Measurements from ENCODE around the gene ZC3H12D. TPM values are rescaled to one million over a fixed set of nuclear protein-coding genes. Genes with fewer than 3 reads are reported as not detected.

Gene ZC3H12D
- total and polyA plus RNA-seq, 2 of the 8 experiments (the other 6 are each of a cell fraction or from before 2014, with no cell fraction given): 0.05 to 0.07 TPM

DNA sequence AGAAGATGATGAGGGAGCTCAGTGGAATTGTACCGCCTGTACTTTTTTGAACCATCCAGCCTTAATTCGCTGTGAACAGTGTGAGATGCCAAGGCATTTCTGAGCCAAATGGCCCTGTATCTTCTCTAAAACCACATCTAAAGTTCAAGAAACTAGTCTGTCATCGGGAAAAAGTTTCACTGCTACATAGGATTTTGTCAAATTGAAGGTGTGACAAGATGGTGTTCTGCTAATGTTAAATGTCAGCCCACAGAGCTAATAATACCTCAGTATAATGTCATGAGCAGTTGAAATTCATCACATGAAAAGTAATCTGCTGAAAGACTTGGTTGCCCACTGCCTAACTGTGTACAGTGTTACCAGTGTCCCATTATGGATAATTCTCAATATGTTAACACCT lies 75.2 kb downstream of the ZC3H12D start:
- Histone ChIP-seq H4K5ac (ENCODE audit: insufficient read length, low read depth, low read length) (no peak overlapping the region), H2BK12ac (ENCODE audit: low read depth, low read length) (no peak overlapping the region), H3K14ac (ENCODE audit: insufficient read length) (no peak overlapping the region), H3K18ac (ENCODE audit: extremely low read depth, low read length) (no peak overlapping the region), H3K27me3 (replicated peaks in 1 of 4; ENCODE audit: control insufficient read depth in 3 of 4, extremely low read depth in 1 of 4, insufficient read depth in 3 of 4, low read length in 3 of 4) (no peaks in the 10 kb centered on the region), H3K36me3 (ENCODE audit: control insufficient read depth in 2 of 4, insufficient read depth in 4 of 4, low read length in 3 of 4) (peaks cover 0 to 23% (median 10%) of the 10 kb centered on the region in 4 experiments; a peak in 7 of 8 replicates), H3K23ac (ENCODE audit: insufficient read length) (no peak overlapping the region), H3K4me2 (ENCODE audit: insufficient read depth in 1 of 2, low read depth in 2 of 2, low read length in 2 of 2) (no peak overlapping the region), H2AFZ (ENCODE audit: low read length) (no peak overlapping the region), H3K9ac (replicated peaks in 1 of 4; ENCODE audit: extremely low read depth in 1 of 4, low read depth in 3 of 4, low read length in 3 of 4) (no peak overlapping the region), H3K56ac (replicated peaks; ENCODE audit: insufficient read length, low read depth, low read length) (no peak overlapping the region), H3K79me1 (ENCODE audit: low read depth, low read length) (no peaks in the 10 kb centered on the region), H3K9me3 (ENCODE audit: insufficient read depth in 2 of 2, low read depth in 1 of 2, low read length in 1 of 2) (no peaks in the 10 kb centered on the region), H3K4ac (replicated peaks; ENCODE audit: insufficient read length, low read depth, low read length) (no peak overlapping the region), H3K4me3 (ENCODE audit: extremely low read depth in 1 of 4, insufficient read depth in 2 of 4, low read depth in 3 of 4, low read length in 4 of 4) (no peak overlapping the region), H3K79me2 (ENCODE audit: control insufficient read depth in 1 of 2, insufficient read depth in 2 of 2, low read length in 2 of 2) (no peaks in the 10 kb centered on the region), H3K4me1 (replicated peaks in 1 of 4; ENCODE audit: control insufficient read depth in 3 of 4, insufficient read depth in 4 of 4, low read length in 3 of 4) (no peaks in the 10 kb centered on the region), H2BK5ac (ENCODE audit: low read depth, low read length) (no peak overlapping the region), H3K23me2 (ENCODE audit: low read depth, low read length) (no peaks in the 10 kb centered on the region), H2BK120ac (replicated peaks; ENCODE audit: low read depth, low read length) (no peak overlapping the region), H2BK15ac (ENCODE audit: low read length) (no peak overlapping the region), H3K27ac (ENCODE audit: low read depth, low read length) (no peak overlapping the region), H4K91ac (replicated peaks; ENCODE audit: insufficient read length, low read length) (no peak overlapping the region), H4K20me1 (replicated peaks in 1 of 2; ENCODE audit: control insufficient read depth in 1 of 2, insufficient read depth in 2 of 2, low read length in 2 of 2) (peaks cover 0 to 2% of the 10 kb centered on the region in 2 experiments), H4K8ac (ENCODE audit: extremely low read depth, insufficient read depth, low read length) (no peak overlapping the region), H2AK5ac (ENCODE audit: low read depth, low read length) (no peak overlapping the region), H2BK20ac (ENCODE audit: low read length) (no peak overlapping the region)
- WGBS, 2 experiments (ENCODE audit: extremely low coverage in 1 of 2, insufficient coverage in 1 of 2, insufficient read length in 1 of 2, insufficient replicate concordance in 2 of 2, low coverage in 1 of 2, low lambda C conversion rate in 2 of 2, missing lambda C conversion rate in 1 of 2): 90% methylated on average over 3 of the region's 3 CpGs; no CpG with 5 or more reads in 1 of the 2 experiments
- DNase-seq (ENCODE audit: low read depth in 1 of 2, low spot score in 2 of 2) (no peak), FAIRE-seq (no peak)
- POLR2A ChIA-PET (ENCODE audit: partially characterized antibody): interaction anchor here (1.0 kb wide), 1 partner anchor 10 kb away, joined by 3 read pairs; no protein-coding TSS in a partner anchor
- TF ChIP-seq YY1 (IDR thresholded peaks at IDR 0.05; ENCODE audit: low read depth, low read length): no peak
- TF ChIP-seq RAD21 (IDR thresholded peaks at IDR 0.05 in 1 of 2, conservative IDR thresholded peaks at IDR 0.05 in 1 of 2; ENCODE audit: low read depth in 2 of 2, low read length in 2 of 2): no peak
- no peak for TF ChIP-seq JUN (IDR thresholded peaks at IDR 0.05; ENCODE audit: low read depth, low read length)
- TF ChIP-seq HDAC6 (IDR thresholded peaks at IDR 0.05; ENCODE audit: low read depth, low read length): no peak
- no peak for TF ChIP-seq NANOG (IDR thresholded peaks at IDR 0.05; ENCODE audit: insufficient read depth, low read depth, low read length, poor library complexity, severe bottlenecking)
- CTCF ChIA-PET (ENCODE audit: partially characterized antibody): interaction anchor here (0.7 to 1.2 kb wide), 2 partner anchors 11 to 329 kb away, joined by 3 to 4 read pairs; no protein-coding TSS in a partner anchor
